Measurements from ENCODE around the gene SETD3. TPM values are rescaled to one million over a fixed set of nuclear protein-coding genes. Genes with fewer than 3 reads are reported as not detected.

SETD3 gene
- total RNA-seq, 1 donor from 2014 or later: 46.0 TPM

GRCh38 chr14:99507860-99508640 is 27.4 kb upstream of the SETD3 start:
- Mint-ChIP-seq H3K27ac (no peak overlapping the region), H3K4me1 (ENCODE audit: low read depth) (peaks cover 4% of the 10 kb centered on the region)
- TF ChIP-seq, protein P1, sequence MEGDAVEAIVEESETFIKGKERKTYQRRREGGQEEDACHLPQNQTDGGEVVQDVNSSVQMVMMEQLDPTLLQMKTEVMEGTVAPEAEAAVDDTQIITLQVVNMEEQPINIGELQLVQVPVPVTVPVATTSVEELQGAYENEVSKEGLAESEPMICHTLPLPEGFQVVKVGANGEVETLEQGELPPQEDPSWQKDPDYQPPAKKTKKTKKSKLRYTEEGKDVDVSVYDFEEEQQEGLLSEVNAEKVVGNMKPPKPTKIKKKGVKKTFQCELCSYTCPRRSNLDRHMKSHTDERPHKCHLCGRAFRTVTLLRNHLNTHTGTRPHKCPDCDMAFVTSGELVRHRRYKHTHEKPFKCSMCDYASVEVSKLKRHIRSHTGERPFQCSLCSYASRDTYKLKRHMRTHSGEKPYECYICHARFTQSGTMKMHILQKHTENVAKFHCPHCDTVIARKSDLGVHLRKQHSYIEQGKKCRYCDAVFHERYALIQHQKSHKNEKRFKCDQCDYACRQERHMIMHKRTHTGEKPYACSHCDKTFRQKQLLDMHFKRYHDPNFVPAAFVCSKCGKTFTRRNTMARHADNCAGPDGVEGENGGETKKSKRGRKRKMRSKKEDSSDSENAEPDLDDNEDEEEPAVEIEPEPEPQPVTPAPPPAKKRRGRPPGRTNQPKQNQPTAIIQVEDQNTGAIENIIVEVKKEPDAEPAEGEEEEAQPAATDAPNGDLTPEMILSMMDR (IDR thresholded peaks at IDR 0.05; ENCODE audit: unreplicated experiment): no peak

GRCh38 chr14:99506276-99506675 is 25.6 kb upstream of the SETD3 start:
- TF ChIP-seq, protein P1 (IDR thresholded peaks at IDR 0.05; ENCODE audit: unreplicated experiment): no peak
- Mint-ChIP-seq H3K27me3 (no peaks in the 10 kb centered on the region), H3K27ac (no peak overlapping the region), H3K9me3 (ENCODE audit: low read depth) (no peaks in the 10 kb centered on the region), H3K4me3 (ENCODE audit: low read depth) (no peak overlapping the region), H3K4me1 (ENCODE audit: low read depth) (no peaks in the 10 kb centered on the region), H3K36me3 (ENCODE audit: insufficient read depth) (peaks cover 32% of the 10 kb centered on the region)
- no peak for DNase-seq (ENCODE audit: low spot score, unreplicated experiment)

More at GRCh38 chr14:99507860-99508640, 27.4 kb upstream of the SETD3 start:
- Mint-ChIP-seq H3K9me3 (ENCODE audit: low read depth) (no peaks in the 10 kb centered on the region), H3K27me3 (no peaks in the 10 kb centered on the region), H3K36me3 (ENCODE audit: insufficient read depth) (peaks cover 29% of the 10 kb centered on the region), H3K4me3 (ENCODE audit: low read depth) (no peak overlapping the region)
- no peak for DNase-seq (ENCODE audit: low spot score, unreplicated experiment)

GRCh38 chr14:99505089-99505488 is 24.4 kb upstream of the SETD3 start:
- no peak for DNase-seq (ENCODE audit: low spot score, unreplicated experiment)
- Mint-ChIP-seq H3K4me3 (ENCODE audit: low read depth) (no peak overlapping the region), H3K27me3 (no peaks in the 10 kb centered on the region), H3K9me3 (ENCODE audit: low read depth) (no peaks in the 10 kb centered on the region), H3K27ac (no peak overlapping the region), H3K4me1 (ENCODE audit: low read depth) (no peaks in the 10 kb centered on the region), H3K36me3 (ENCODE audit: insufficient read depth) (peaks cover 34% of the 10 kb centered on the region)
- TF ChIP-seq, protein P1 (IDR thresholded peaks at IDR 0.05; ENCODE audit: unreplicated experiment): no peak

DNA sequence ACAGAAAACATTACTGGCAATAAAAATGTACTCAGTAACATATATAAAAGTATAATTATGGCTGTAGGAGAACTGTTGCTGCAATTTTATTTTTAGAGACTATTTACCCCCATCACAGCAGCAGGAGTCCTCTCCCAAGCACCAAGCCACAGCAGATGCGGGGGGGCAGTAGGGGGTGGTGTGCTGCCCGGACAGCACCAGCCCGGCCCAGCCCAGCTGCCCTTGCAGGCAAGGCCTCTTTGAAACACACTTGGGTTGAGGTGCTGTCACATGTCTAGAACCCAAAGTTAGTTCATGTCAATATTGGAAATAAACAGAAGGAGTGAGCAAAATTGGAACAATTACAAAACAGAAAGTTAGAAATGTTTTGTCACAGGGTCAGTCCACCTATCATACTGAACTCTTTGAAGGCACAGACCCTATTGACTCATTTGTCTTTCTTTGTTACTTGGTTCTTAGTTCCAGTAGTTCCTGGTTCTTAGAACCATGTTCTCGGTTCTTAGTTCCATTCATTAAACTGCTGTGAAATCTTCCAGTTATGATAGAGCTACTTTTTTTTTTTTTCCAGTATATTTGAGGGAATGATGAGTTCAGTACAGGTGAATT is 23.3 kb upstream of the SETD3 start:
- Mint-ChIP-seq H3K4me3 (ENCODE audit: low read depth) (no peak overlapping the region), H3K27ac (no peak overlapping the region), H3K4me1 (ENCODE audit: low read depth) (no peaks in the 10 kb centered on the region), H3K36me3 (ENCODE audit: insufficient read depth) (peaks cover 34% of the 10 kb centered on the region), H3K9me3 (ENCODE audit: low read depth) (no peaks in the 10 kb centered on the region), H3K27me3 (no peaks in the 10 kb centered on the region)
- TF ChIP-seq, protein P1 (IDR thresholded peaks at IDR 0.05; ENCODE audit: unreplicated experiment): no peak
- no peak for DNase-seq (ENCODE audit: low spot score, unreplicated experiment)

GRCh38 chr14:99502989-99503421 is 22.3 kb upstream of the SETD3 start:
- Mint-ChIP-seq H3K27me3 (no peaks in the 10 kb centered on the region), H3K36me3 (ENCODE audit: insufficient read depth) (peaks cover 32% of the 10 kb centered on the region), H3K4me1 (ENCODE audit: low read depth) (peaks cover 6% of the 10 kb centered on the region), H3K9me3 (ENCODE audit: low read depth) (no peaks in the 10 kb centered on the region), H3K4me3 (ENCODE audit: low read depth) (no peak overlapping the region), H3K27ac (no peak overlapping the region)
- TF ChIP-seq, protein P1 (IDR thresholded peaks at IDR 0.05; ENCODE audit: unreplicated experiment): no peak
- DNase-seq (ENCODE audit: low spot score, unreplicated experiment): no peak
